AG04450 (cell line): ENCODE data around the gene SLC26A4. TPM values are rescaled to one million over a fixed set of nuclear protein-coding genes. Genes with fewer than 3 reads are reported as not detected.

Experiments
- CTCF ChIA-PET: fragments of 300-600, 350-600 bp; formaldehyde crosslinking; extraction: SDS; loops from one replicate; lab custom pipeline; 2022; ENCODE audit warnings: antibody characterized with exemption, inconsistent platforms; lab: Charles Lee
- POLR2A ChIA-PET: fragments of 350-600 bp; formaldehyde crosslinking; extraction: SDS; loops from one replicate; lab custom pipeline; 2021; ENCODE audit warnings: antibody characterized with exemption, inconsistent platforms; lab: Yijun Ruan, JAX
- DNase-seq: peaks from one replicate; pipeline ENCODE4 v3.0.0-alpha.2; 2011; ENCODE audit warnings: low read depth, low spot score
- H3K27ac ChIP-seq: one replicate; pipeline ENCODE4 v1.5.1; 2012; ENCODE audit warnings: low read depth, low read length, control low read depth
- H3K27me3 ChIP-seq: one replicate; pipeline ENCODE4 v1.6.0; 2012; ENCODE audit warnings: low read length; ENCODE audit not compliant: control insufficient read depth, insufficient read depth
- H3K4me3 ChIP-seq: 2 replicates; pipeline ENCODE4 v1.5.1; 2011; ENCODE audit warnings: mild to moderate bottlenecking, low read depth, low read length, control low read depth
- H3K9me3 ChIP-seq: 2 replicates; pipeline ENCODE4 v1.5.1; 2012; ENCODE audit warnings: low read length; ENCODE audit not compliant: control insufficient read depth, insufficient read depth
- polyA plus RNA-seq: library from polyadenylated mRNA; depleted of rRNA; stranded (reverse); fragments of >200 nt; gene quantifications from 2 replicates; pipeline ENCODE4 v1.2.3, GENCODE V29; 2011
- TF ChIP-seq, protein P1 (sequence below): IDR thresholded peaks from 2 replicates; pipeline ENCODE4 v1.5.1; 2011; ENCODE audit warnings: low read depth, low read length, control low read depth, inconsistent platforms

SLC26A4 gene
- polyA plus RNA-seq, 1 experiment: 0.12 TPM

DNA sequence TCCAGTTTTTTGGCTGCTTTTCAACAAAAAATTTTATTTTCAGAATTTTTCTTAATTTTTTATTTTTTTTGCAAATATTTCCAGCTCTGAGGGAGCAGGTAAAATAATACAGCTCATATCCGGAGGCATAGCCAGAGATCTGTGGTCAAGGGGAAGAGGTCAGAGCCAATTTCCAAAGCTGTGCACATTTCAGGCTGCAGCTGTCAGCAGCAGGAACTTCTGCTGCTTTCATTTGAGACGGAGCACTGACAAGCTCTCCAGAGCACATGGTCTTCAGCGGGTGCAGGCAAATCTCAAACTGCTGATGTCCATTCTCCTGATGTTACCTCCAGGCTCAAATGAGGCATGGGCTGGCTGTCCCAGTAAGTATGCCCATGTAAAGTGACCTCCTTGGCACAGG, 31.1 kb downstream of the SLC26A4 start:
- ChIA-PET POLR2A (no interaction called here), CTCF (interaction anchor here (1.2 to 1.4 kb wide), 2 partner anchors 10 to 228 kb away, joined by 3 read pairs; no protein-coding TSS in a partner anchor)
- no peak overlapping the region for H3K4me3 ChIP-seq
- TF ChIP-seq, protein P1, sequence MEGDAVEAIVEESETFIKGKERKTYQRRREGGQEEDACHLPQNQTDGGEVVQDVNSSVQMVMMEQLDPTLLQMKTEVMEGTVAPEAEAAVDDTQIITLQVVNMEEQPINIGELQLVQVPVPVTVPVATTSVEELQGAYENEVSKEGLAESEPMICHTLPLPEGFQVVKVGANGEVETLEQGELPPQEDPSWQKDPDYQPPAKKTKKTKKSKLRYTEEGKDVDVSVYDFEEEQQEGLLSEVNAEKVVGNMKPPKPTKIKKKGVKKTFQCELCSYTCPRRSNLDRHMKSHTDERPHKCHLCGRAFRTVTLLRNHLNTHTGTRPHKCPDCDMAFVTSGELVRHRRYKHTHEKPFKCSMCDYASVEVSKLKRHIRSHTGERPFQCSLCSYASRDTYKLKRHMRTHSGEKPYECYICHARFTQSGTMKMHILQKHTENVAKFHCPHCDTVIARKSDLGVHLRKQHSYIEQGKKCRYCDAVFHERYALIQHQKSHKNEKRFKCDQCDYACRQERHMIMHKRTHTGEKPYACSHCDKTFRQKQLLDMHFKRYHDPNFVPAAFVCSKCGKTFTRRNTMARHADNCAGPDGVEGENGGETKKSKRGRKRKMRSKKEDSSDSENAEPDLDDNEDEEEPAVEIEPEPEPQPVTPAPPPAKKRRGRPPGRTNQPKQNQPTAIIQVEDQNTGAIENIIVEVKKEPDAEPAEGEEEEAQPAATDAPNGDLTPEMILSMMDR: no peak
- DNase-seq: no peak
- no peak overlapping the region for H3K27ac ChIP-seq
- no peaks in the 10 kb centered on the region for H3K9me3 ChIP-seq
- H3K27me3 ChIP-seq: no peaks in the 10 kb centered on the region

- H3K4me3 ChIP-seq: no peak overlapping the region
- CTCF ChIA-PET: interaction anchor here (0.8 to 1.2 kb wide), 2 partner anchors 32 to 229 kb away, joined by 3 to 4 read pairs; no protein-coding TSS in a partner anchor
- H3K9me3 ChIP-seq: no peaks in the 10 kb centered on the region
- DNase-seq: no peak
- TF ChIP-seq, protein P1: no peak
- POLR2A ChIA-PET: interaction anchor here (0.6 to 1.0 kb wide), 2 partner anchors 97 to 647 kb away, joined by 3 read pairs; no protein-coding TSS in a partner anchor
- no peak overlapping the region for H3K27ac ChIP-seq
- H3K27me3 ChIP-seq: no peaks in the 10 kb centered on the region
These were observed 31.9 kb downstream of the SLC26A4 start for GRCh38 chr7:107692501-107692900.

GRCh38 chr7:107693396-107693795, 32.8 kb downstream of the SLC26A4 start:
- TF ChIP-seq, protein P1: no peak
- Histone ChIP-seq H3K9me3 (no peaks in the 10 kb centered on the region), H3K27me3 (no peaks in the 10 kb centered on the region), H3K4me3 (no peak overlapping the region), H3K27ac (no peak overlapping the region)
- ChIA-PET CTCF (interaction anchor here (0.7 to 1.1 kb wide), 2 partner anchors 181 to 230 kb away, joined by 3 read pairs; no protein-coding TSS in a partner anchor), POLR2A (interaction anchor here (0.5 kb wide), 1 partner anchor 114 kb away, joined by 6 read pairs; no protein-coding TSS in a partner anchor)
- DNase-seq: no peak

GRCh38 chr7:107694386-107694785, 33.8 kb downstream of the SLC26A4 start:
- Histone ChIP-seq H3K9me3 (no peaks in the 10 kb centered on the region), H3K4me3 (no peak overlapping the region), H3K27ac (no peak overlapping the region), H3K27me3 (no peaks in the 10 kb centered on the region)
- DNase-seq: no peak
- TF ChIP-seq, protein P1: no peak
- ChIA-PET POLR2A (no interaction called here), CTCF (no interaction called here)

- CTCF ChIA-PET: interaction anchor here (1.3 kb wide), 1 partner anchor 234 kb away, joined by 3 read pairs; no protein-coding TSS in a partner anchor
- H3K27ac ChIP-seq: no peak overlapping the region
- DNase-seq: no peak
- no peaks in the 10 kb centered on the region for H3K9me3 ChIP-seq
- POLR2A ChIA-PET: no interaction called here
- no peaks in the 10 kb centered on the region for H3K27me3 ChIP-seq
- TF ChIP-seq, protein P1: no peak
- no peak overlapping the region for H3K4me3 ChIP-seq
These were observed 35.8 kb downstream of the SLC26A4 start for GRCh38 chr7:107696330-107696946.
